H9 (cell line): ENCODE results near the gene RYR3. TPM values are rescaled to one million over a fixed set of nuclear protein-coding genes. Genes with fewer than 3 reads are reported as not detected.

ENCODE experiments used
- DNase-seq: peaks from one replicate; pipeline ENCODE4 v3.0.0-alpha.2; 2017
- H2AFZ ChIP-seq: one replicate; pipeline ENCODE4 v1.6.1; 2013; ENCODE audit warnings: mild to moderate bottlenecking, low read length, control low read depth, moderate library complexity
- H2AK5ac ChIP-seq: 2 replicates; pipeline ENCODE4 v1.6.1; 2013; ENCODE audit warnings: low read length, control low read depth, mixed read lengths; ENCODE audit not compliant: insufficient read length
- H2BK120ac ChIP-seq: one replicate; pipeline ENCODE4 v1.6.1; 2013; ENCODE audit warnings: low read depth, mild to moderate bottlenecking, low read length, control low read depth, inconsistent platforms; ENCODE audit not compliant: poor library complexity, severe bottlenecking
- H2BK12ac ChIP-seq: 2 replicates; pipeline ENCODE4 v1.6.1; 2013; ENCODE audit warnings: low read length, control low read depth, mixed read lengths, low read depth; ENCODE audit not compliant: insufficient read length
- H2BK15ac ChIP-seq: 2 replicates; pipeline ENCODE4 v1.6.1; 2013; ENCODE audit warnings: low read depth, low read length, control low read depth
- H2BK20ac ChIP-seq: one replicate; pipeline ENCODE4 v1.6.1; 2013; ENCODE audit warnings: low read depth, mild to moderate bottlenecking, low read length, control low read depth, inconsistent platforms; ENCODE audit not compliant: poor library complexity, severe bottlenecking
- H2BK5ac ChIP-seq: 2 replicates; pipeline ENCODE4 v1.6.1; 2013; ENCODE audit warnings: low read length, control low read depth, mixed read lengths; ENCODE audit not compliant: insufficient read length
- H3K14ac ChIP-seq: 2 replicates; pipeline ENCODE4 v1.6.1; 2013; ENCODE audit warnings: low read length, control low read depth; ENCODE audit not compliant: insufficient read depth
- H3K18ac ChIP-seq: 2 replicates; pipeline ENCODE4 v1.6.1; 2013; ENCODE audit warnings: low read depth, mild to moderate bottlenecking, mixed read lengths, low read length, control low read depth; ENCODE audit not compliant: insufficient read length
- H3K23ac ChIP-seq: 2 replicates; pipeline ENCODE4 v1.6.1; 2013; ENCODE audit warnings: low read length, control low read depth, mixed read lengths, low read depth; ENCODE audit not compliant: insufficient read length
- H3K23me2 ChIP-seq: 2 replicates; pipeline ENCODE4 v1.6.1; 2013; ENCODE audit warnings: low read depth, mild to moderate bottlenecking, mixed read lengths, low read length, control low read depth; ENCODE audit not compliant: insufficient read length, poor library complexity, severe bottlenecking
- H3K27ac ChIP-seq: 2 replicates; pipeline ENCODE4 v1.5.1; 2013; ENCODE audit warnings: low read length, control low read depth, mixed read lengths, low read depth; ENCODE audit not compliant: insufficient read length
- H3K27me3 ChIP-seq: 2 replicates; pipeline ENCODE4 v1.6.1; 2013; ENCODE audit warnings: low read length, control low read depth, inconsistent platforms; ENCODE audit not compliant: insufficient read depth
- H3K4ac ChIP-seq: 2 replicates; pipeline ENCODE4 v1.6.1; 2013; ENCODE audit warnings: low read depth, mild to moderate bottlenecking, control low read depth, inconsistent platforms, low read length, moderate library complexity
- H3K4me1 ChIP-seq: 2 replicates; pipeline ENCODE4 v1.6.1; 2013; ENCODE audit warnings: low read length, control low read depth, inconsistent platforms; ENCODE audit not compliant: insufficient read depth
- H3K4me2 ChIP-seq: 2 replicates; pipeline ENCODE4 v1.6.1; 2013; ENCODE audit warnings: low read length, control low read depth, mixed read lengths; ENCODE audit not compliant: insufficient read length, insufficient read depth
- H3K56ac ChIP-seq: 2 replicates; pipeline ENCODE4 v1.6.1; 2013; ENCODE audit warnings: low read depth, mild to moderate bottlenecking, mixed read lengths, low read length, control low read depth; ENCODE audit not compliant: insufficient read length
- H3K79me1 ChIP-seq: 2 replicates; pipeline ENCODE4 v1.6.1; 2013; ENCODE audit warnings: low read depth, mild to moderate bottlenecking, moderate library complexity, low read length, control low read depth, inconsistent platforms; ENCODE audit not compliant: insufficient read depth, poor library complexity, severe bottlenecking
- H3K79me2 ChIP-seq: 2 replicates; pipeline ENCODE4 v1.6.1; 2013; ENCODE audit warnings: low read length, control low read depth, inconsistent platforms; ENCODE audit not compliant: insufficient read depth
- H3K9ac ChIP-seq: 2 replicates; pipeline ENCODE4 v1.6.1; 2013; ENCODE audit warnings: low read length, control low read depth, mixed read lengths; ENCODE audit not compliant: insufficient read length; ENCODE audit errors: extremely low read depth
- H3K9me3 ChIP-seq: one replicate; pipeline ENCODE4 v1.6.1; 2013; ENCODE audit warnings: low read depth, low read length, inconsistent platforms; ENCODE audit not compliant: control insufficient read depth
- H3T11ph ChIP-seq: one replicate; pipeline ENCODE4 v1.6.1; 2013; ENCODE audit warnings: mild to moderate bottlenecking, low read length, control low read depth, inconsistent platforms
- H4K20me1 ChIP-seq: one replicate; pipeline ENCODE4 v1.6.1; 2013; ENCODE audit not compliant: control insufficient read depth, insufficient read length, insufficient read depth
- H4K5ac ChIP-seq: 2 replicates; pipeline ENCODE4 v1.6.1; 2013; ENCODE audit warnings: low read depth, mild to moderate bottlenecking, mixed read lengths, low read length, control low read depth; ENCODE audit not compliant: insufficient read length
- H4K8ac ChIP-seq: replicated peaks from 2 replicates; pipeline ENCODE4 v1.6.1; 2013; ENCODE audit warnings: low read length, control low read depth, mixed read lengths, low read depth; ENCODE audit not compliant: insufficient read length
- H4K91ac ChIP-seq: 2 replicates; pipeline ENCODE4 v1.6.1; 2013; ENCODE audit warnings: low read depth, mild to moderate bottlenecking, moderate library complexity, mixed read lengths, low read length, control low read depth; ENCODE audit not compliant: insufficient read length
- H3K27ac Mint-ChIP-seq, 3 experiments: 2 replicates in 2 of 3; 3 replicates in 1 of 3; pipeline ENCODE4 v1.8.0; 2020 to 2021; ENCODE audit warnings: mixed read lengths in 3 of 3, mild to moderate bottlenecking in 1 of 3, moderate library complexity in 1 of 3
- H3K27me3 Mint-ChIP-seq: 2 replicates; pipeline ENCODE4 v1.8.0; 2021; ENCODE audit warnings: low read depth, mild to moderate bottlenecking, moderate library complexity, mixed read lengths
- H3K36me3 Mint-ChIP-seq, 3 experiments: 2 replicates in 2 of 3; 3 replicates in 1 of 3; pipeline ENCODE4 v1.8.0; 2020 to 2021; ENCODE audit warnings: low read depth in 3 of 3, mixed read lengths in 3 of 3; ENCODE audit not compliant: insufficient read depth in 1 of 3
- H3K4me1 Mint-ChIP-seq, 2 experiments: 2 replicates each; pipeline ENCODE4 v1.8.0; 2020; ENCODE audit warnings: mixed read lengths in 2 of 2
- H3K4me3 Mint-ChIP-seq, 2 experiments: 2 replicates in 1 of 2; 3 replicates in 1 of 2; pipeline ENCODE4 v1.8.0; 2020 to 2021; ENCODE audit warnings: mild to moderate bottlenecking in 2 of 2, mixed read lengths in 2 of 2, moderate library complexity in 1 of 2
- H3K9me3 Mint-ChIP-seq, 2 experiments: 2 replicates in 1 of 2; 3 replicates in 1 of 2; pipeline ENCODE4 v1.8.0; 2020; ENCODE audit warnings: mild to moderate bottlenecking in 2 of 2, mixed read lengths in 2 of 2, moderate library complexity in 1 of 2
- CTCF ChIP-seq: fragments of 200-600 bp; sonication (generic); conservative IDR thresholded peaks from 3 replicates; pipeline ENCODE4 v1.8.0; 2021; ENCODE audit warnings: antibody characterized with exemption, mild to moderate bottlenecking
- total RNA-seq: library from RNA; stranded (reverse); gene quantifications from 2 replicates; pipeline ENCODE4 v1.2.1, GENCODE V29; 2021

RYR3 gene
- total RNA-seq, 1 experiment from 2014 or later: 0.85 TPM

GRCh38 chr15:33494306-33494705, 183.5 kb downstream of the RYR3 start:
- DNase-seq: no peak
- H3K27me3 Mint-ChIP-seq: no peaks in the 10 kb centered on the region; the same call in 1 of the 2 replicates

More at GRCh38 chr15:33494306-33494705, 183.5 kb downstream of the RYR3 start:
- Histone ChIP-seq H3K18ac (no peak overlapping the region), H2BK5ac (no peak overlapping the region), H2AFZ (no peak overlapping the region), H2BK12ac (no peak overlapping the region), H4K20me1 (no peaks in the 10 kb centered on the region), H3K56ac (no peak overlapping the region), H3K4me1 (no peaks in the 10 kb centered on the region; the same call in 1 of the 2 replicates), H3T11ph (no peak overlapping the region), H4K91ac (no peak overlapping the region), H2BK15ac (no peak overlapping the region), H4K5ac (no peak overlapping the region), H2BK120ac (no peak overlapping the region), H3K27me3 (no peaks in the 10 kb centered on the region), H3K23me2 (no peaks in the 10 kb centered on the region), H3K9ac (no peak overlapping the region), H3K4me2 (no peak overlapping the region), H2AK5ac (no peak overlapping the region), H3K9me3 (no peaks in the 10 kb centered on the region), H4K8ac (no peak overlapping the region), H3K27ac (no peak overlapping the region), H3K14ac (no peak overlapping the region), H3K23ac (no peak overlapping the region), H3K4ac (no peak overlapping the region), H3K79me2 (no peaks in the 10 kb centered on the region), H3K79me1 (no peaks in the 10 kb centered on the region), H2BK20ac (no peak overlapping the region)
- H3K4me3 Mint-ChIP-seq: no peak overlapping the region
- no peak overlapping the region; a peak in 1 of 7 replicates for H3K27ac Mint-ChIP-seq
- H3K36me3 Mint-ChIP-seq: peaks cover 0 to 3% (median 0%) of the 10 kb centered on the region in 3 experiments; a peak in 2 of 7 replicates
- peaks cover 2 to 3% of the 10 kb centered on the region in 2 experiments; a peak in 3 of 5 replicates for H3K9me3 Mint-ChIP-seq
- peaks cover 2 to 8% of the 10 kb centered on the region in 2 experiments; a peak in 3 of 4 replicates for H3K4me1 Mint-ChIP-seq
- no peak for TF ChIP-seq CTCF
